Left renal pelvis (tissue), 4 donors: ENCODE measurements around the gene LITAFD. TPM values are rescaled to one million over a fixed set of nuclear protein-coding genes. Genes with fewer than 3 reads are reported as not detected.
"Not testable (repeated sequence)": the region's sequence is repeated elsewhere in the genome, so short reads cannot be mapped to it uniquely, and the experiment has no call there.

ENCODE experiments used
- DNase-seq, 4 donors: peaks; one replicate each; pipeline ENCODE4 v3.0.0-alpha.2; 2013; ENCODE audit warnings: low read depth in 4 of 4, low spot score in 3 of 4
- polyA plus RNA-seq, 4 donors: library from polyadenylated mRNA; unstranded; fragments of 120-200 nt; gene quantifications; one replicate each; pipeline ENCODE4 v1.2.1, GENCODE V29; 2013; ENCODE audit not compliant: insufficient read length in 4 of 4

The LITAFD gene
- polyA plus RNA-seq, 4 donors: 0.20 TPM; not detected in 3

GRCh38 chr16:8916541-8917225 is 34.5 kb downstream of the LITAFD start:
- DNase-seq: no peak

- not testable (repeated sequence) for DNase-seq
Measured at GRCh38 chr16:8917336-8917735, 35.2 kb downstream of the LITAFD start.

GRCh38 chr16:8919089-8919933 is 37.2 kb downstream of the LITAFD start:
- DNase-seq: no peak

GRCh38 chr16:8919934-8920462 is 37.8 kb downstream of the LITAFD start:
- no peak for DNase-seq

GRCh38 chr16:8920645-8921346 is 38.6 kb downstream of the LITAFD start:
- DNase-seq: no peak

GRCh38 chr16:8921347-8921984 is 39.3 kb downstream of the LITAFD start:
- no peak for DNase-seq

- no peak for DNase-seq
Measured at GRCh38 chr16:8923199-8923598, 41.0 kb downstream of the LITAFD start.

GRCh38 chr16:8924214-8924613 is 42.1 kb downstream of the LITAFD start:
- DNase-seq: no peak

- DNase-seq: no peak
Measured at GRCh38 chr16:8925455-8925854, 43.3 kb downstream of the LITAFD start.

GRCh38 chr16:8926827-8927226 is 44.7 kb downstream of the LITAFD start:
- no peak for DNase-seq

- DNase-seq: no peak
Measured at GRCh38 chr16:8928467-8928957, 46.4 kb downstream of the LITAFD start.

GRCh38 chr16:8929086-8929748 is 47.1 kb downstream of the LITAFD start:
- no peak for DNase-seq

- DNase-seq: peak; percentile 12 to 67 (median 48)
Measured at GRCh38 chr16:8931859-8932258, 49.7 kb downstream of the LITAFD start.

- no peak for DNase-seq
Measured at GRCh38 chr16:8934601-8935000, 52.5 kb downstream of the LITAFD start.

Other genes starting within 250 kb of the LITAFD start
- gene ABAT, start 207.7 kb upstream of the LITAFD start, polyA plus RNA-seq: 10 to 100 TPM; 12.0 to 64.2 (median 53.0) TPM
- gene TMEM186, start 84.7 kb upstream of the LITAFD start, polyA plus RNA-seq: 10 to 100 TPM; 10.9 to 18.5 (median 15.2) TPM
- gene PMM2, start 84.5 kb upstream of the LITAFD start, polyA plus RNA-seq: 10 to 100 TPM; 19.5 to 24.2 (median 22.0) TPM
- 10 to 100 TPM; 53.4 to 80.5 (median 65.8) TPM for gene CARHSP1, start 13.3 kb upstream of the LITAFD start, polyA plus RNA-seq
- 100 to 1,000 TPM in 3 of 4 donors, 10 to 100 TPM in 1; 94.3 to 137 (median 127) TPM for gene USP7, start 81.6 kb downstream of the LITAFD start, polyA plus RNA-seq
- 10 to 100 TPM; 42.7 to 53.1 (median 47.5) TPM for gene HAPSTR1, start 209.3 kb downstream of the LITAFD start, polyA plus RNA-seq